Measurements from ENCODE around the gene GATC. TPM values are rescaled to one million over a fixed set of nuclear protein-coding genes. Genes with fewer than 3 reads are reported as not detected.
"Not testable (repeated sequence)": the region's sequence is repeated elsewhere in the genome, so short reads cannot be mapped to it uniquely, and the experiment has no call there.

The GATC gene
- total and polyA plus RNA-seq, 9 donors = 11.9 to 34.7 (median 19.4) TPM

GRCh38 chr12:120438495-120439198 lies 7.6 kb upstream of the GATC start:
- Histone ChIP-seq H3K9me3 (no peaks in the 10 kb centered on the region), H3K27me3 (no peaks in the 10 kb centered on the region), H3K4me1 (ENCODE audit: insufficient read depth) (peaks cover 1% of the 10 kb centered on the region), H3K36me3 (no peaks in the 10 kb centered on the region), H3K4me3 (peak overlapping the region; percentile 88), H3K27ac (peak overlapping the region in 1 of 2 donors; percentile 64)
- DNase-seq = no peak
- intact Hi-C loops (cut with DNase I) = no loop called here
- no peak for TF ChIP-seq EP300 (IDR thresholded peaks at IDR 0.05)
- no peak for TF ChIP-seq CTCF (IDR thresholded peaks at IDR 0.05)
- no peak for TF ChIP-seq POLR2A (IDR thresholded peaks at IDR 0.05)
- 28 to 35% (median 31%) methylated on average over 17 of the region's 17 CpGs for WGBS, 3 donors

- TF ChIP-seq CTCF (IDR thresholded peaks at IDR 0.05) = peak in 1 of 3 donors; percentile 25
- TF ChIP-seq POLR2A (IDR thresholded peaks at IDR 0.05) = no peak
Measured at GRCh38 chr12:120439646-120440247, 6.5 kb upstream of the GATC start.

GRCh38 chr12:120444676-120445075 lies 1.6 kb upstream of the GATC start:
- intact Hi-C loops (cut with DNase I) = no loop called here
- H3K27me3 ChIP-seq = no peaks in the 10 kb centered on the region
- no peaks in the 10 kb centered on the region for H3K9me3 ChIP-seq
- H3K4me1 ChIP-seq (ENCODE audit: insufficient read depth) = peaks cover 4% of the 10 kb centered on the region
- TF ChIP-seq CTCF (IDR thresholded peaks at IDR 0.05) (no peak), POLR2A (IDR thresholded peaks at IDR 0.05) (no peak), EP300 (IDR thresholded peaks at IDR 0.05) (no peak)
- H3K4me3 ChIP-seq = no peak overlapping the region
- no peaks in the 10 kb centered on the region for H3K36me3 ChIP-seq
- no peak for DNase-seq
- no peak overlapping the region for H3K27ac ChIP-seq
- WGBS, 3 donors = 74 to 85% (median 81%) methylated on average over 2 of the region's 2 CpGs

More at GRCh38 chr12:120439646-120440247, 6.5 kb upstream of the GATC start:
- Histone ChIP-seq H3K36me3 (no peaks in the 10 kb centered on the region), H3K4me1 (ENCODE audit: insufficient read depth) (peaks cover 1% of the 10 kb centered on the region), H3K9me3 (no peaks in the 10 kb centered on the region), H3K4me3 (no peak overlapping the region), H3K27me3 (no peaks in the 10 kb centered on the region), H3K27ac (no peak overlapping the region)
- WGBS, 3 donors = 14 to 17% (median 15%) methylated on average over 6 of the region's 6 CpGs
- intact Hi-C loops (cut with DNase I) = no loop called here
- DNase-seq = peak in 4 of 5 donors; percentile 20 to 50 (median 38)

- intact Hi-C loops (cut with DNase I); DNase-seq; H3K36me3 ChIP-seq; H3K9me3 ChIP-seq; H3K27me3 ChIP-seq; H3K4me1 ChIP-seq (ENCODE audit: insufficient read depth): not testable (repeated sequence)
- H3K4me3 ChIP-seq = peak overlapping the region; percentile 82
- 3 to 7% (median 5%) methylated on average over 17 of the region's 17 CpGs for WGBS, 3 donors
- peak overlapping the region; percentile 56 to 63 for H3K27ac ChIP-seq
Measured at GRCh38 chr12:120446844-120447178, 567 bp downstream of the GATC start.

GRCh38 chr12:120447992-120448391 lies 1.7 kb downstream of the GATC start:
- Histone ChIP-seq H3K4me3 (no peak overlapping the region), H3K36me3 (no peaks in the 10 kb centered on the region), H3K27me3 (no peaks in the 10 kb centered on the region), H3K27ac (no peak overlapping the region), H3K9me3 (no peaks in the 10 kb centered on the region), H3K4me1 (ENCODE audit: insufficient read depth) (peaks cover 4% of the 10 kb centered on the region)
- DNase-seq = no peak
- intact Hi-C loops (cut with DNase I) = no loop called here
- WGBS, 3 donors = 87 to 93% (median 91%) methylated on average over 4 of the region's 4 CpGs
- TF ChIP-seq CTCF (IDR thresholded peaks at IDR 0.05) (no peak), EP300 (IDR thresholded peaks at IDR 0.05) (no peak), POLR2A (IDR thresholded peaks at IDR 0.05) (no peak)

- H3K36me3 ChIP-seq, H3K9me3 ChIP-seq, DNase-seq: not testable (repeated sequence)
Measured at GRCh38 chr12:120452524-120452923, 6.3 kb downstream of the GATC start.

More at GRCh38 chr12:120452524-120452923, 6.3 kb downstream of the GATC start:
- H3K27ac ChIP-seq; H3K4me1 ChIP-seq (ENCODE audit: insufficient read depth); H3K27me3 ChIP-seq; H3K4me3 ChIP-seq; intact Hi-C loops (cut with DNase I): not testable (repeated sequence)
- 76 to 83% (median 82%) methylated on average over 5 of the region's 5 CpGs for WGBS, 3 donors
